HG02885 (cell line): Measurements from ENCODE around the gene SRSF10.
A peak's percentile ranks its signal among the peaks of the same experiment; 100 is the strongest.
"Not testable (repeated sequence)": the region's sequence is repeated elsewhere in the genome, so short reads cannot be mapped to it uniquely, and the experiment has no call there.

Experiments
- ATAC-seq: cut with Tn5 transposase; IDR thresholded peaks from one replicate; pipeline ENCODE4 v1.9.1; 2021; ENCODE audit warnings: mild to moderate bottlenecking; ENCODE audit not compliant: unreplicated experiment, poor library complexity

Gene SRSF10

GRCh38 chr1:23959461-23960290 lies 20.5 kb downstream of the SRSF10 start, which contains the start of gene PNRC2:
Gene PNRC2, plus strand, starts transcription at chr1:23959828. Its CDS starts 1,630 bp downstream, at chr1:23961458.
- peak; percentile 78 for ATAC-seq

DNA sequence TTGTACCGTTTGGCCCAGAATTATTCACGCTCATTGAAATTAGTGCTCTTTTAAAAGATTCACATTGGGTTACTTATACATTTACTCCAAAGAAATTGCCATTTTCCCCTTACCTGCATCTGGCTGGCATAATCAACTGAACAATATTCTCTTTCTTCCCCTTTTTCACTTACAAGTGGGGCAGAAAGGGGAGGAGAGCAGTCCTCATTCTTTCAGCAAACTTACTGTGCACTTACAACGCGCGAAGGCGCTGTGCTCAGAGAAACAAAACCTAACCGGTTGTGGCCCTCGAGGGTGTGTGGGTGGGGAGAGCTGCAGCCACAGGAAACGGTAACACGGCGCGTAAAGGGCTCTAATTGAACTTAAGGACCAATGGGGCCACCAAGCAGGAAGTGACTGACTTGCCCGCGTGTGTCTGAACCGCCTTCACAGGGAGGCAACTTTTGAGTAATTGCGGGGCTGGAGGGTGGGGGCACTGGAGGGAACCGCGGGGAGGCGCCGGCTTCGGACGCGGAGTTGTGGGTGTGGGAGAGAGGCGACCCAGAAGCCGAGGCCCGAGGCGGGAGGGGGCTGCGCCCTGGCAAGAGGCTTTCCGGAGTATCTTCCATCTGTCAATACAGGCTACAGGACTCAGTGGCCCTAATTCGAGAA lies 21.2 kb downstream of the SRSF10 start:
- ATAC-seq: peak; percentile 67

DNA sequence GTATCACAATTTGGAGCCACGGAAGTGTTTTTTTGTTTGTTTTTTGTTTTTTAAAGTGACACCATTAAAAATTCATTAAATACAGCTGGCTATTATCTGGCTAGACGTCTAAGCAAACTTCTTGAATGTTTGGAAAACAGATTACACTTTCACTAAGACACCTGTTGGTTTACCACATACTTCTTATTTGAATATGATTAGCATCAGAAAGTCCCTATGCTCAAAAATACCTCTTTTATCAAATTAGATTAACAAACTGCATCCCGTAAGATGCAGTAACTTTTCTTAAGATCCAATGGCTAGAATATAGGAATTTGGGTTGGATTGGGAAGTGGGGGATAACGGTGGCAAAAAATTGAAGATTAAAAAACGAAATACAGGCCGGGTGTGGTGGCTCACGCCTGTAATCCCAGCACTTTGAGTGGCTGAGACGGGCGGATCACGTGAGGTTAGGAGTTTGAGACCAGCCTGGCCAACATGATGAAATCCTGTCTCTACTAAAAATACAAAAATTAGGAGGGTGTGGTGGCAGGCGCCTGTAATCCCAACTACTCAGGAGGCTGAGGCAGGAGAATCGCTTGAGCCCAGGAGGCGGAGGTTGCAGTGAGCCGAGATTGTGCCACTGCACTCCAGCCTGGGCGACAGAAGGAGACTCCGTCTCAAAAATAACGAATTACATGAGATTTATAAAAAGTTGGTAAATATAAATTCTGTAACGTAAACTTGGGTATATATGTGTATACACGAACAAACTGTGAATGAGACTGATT lies 21.9 kb downstream of the SRSF10 start:
- not testable (repeated sequence) for ATAC-seq

GRCh38 chr1:23957096-23957495 lies 23.0 kb downstream of the SRSF10 start:
- ATAC-seq: no peak

DNA sequence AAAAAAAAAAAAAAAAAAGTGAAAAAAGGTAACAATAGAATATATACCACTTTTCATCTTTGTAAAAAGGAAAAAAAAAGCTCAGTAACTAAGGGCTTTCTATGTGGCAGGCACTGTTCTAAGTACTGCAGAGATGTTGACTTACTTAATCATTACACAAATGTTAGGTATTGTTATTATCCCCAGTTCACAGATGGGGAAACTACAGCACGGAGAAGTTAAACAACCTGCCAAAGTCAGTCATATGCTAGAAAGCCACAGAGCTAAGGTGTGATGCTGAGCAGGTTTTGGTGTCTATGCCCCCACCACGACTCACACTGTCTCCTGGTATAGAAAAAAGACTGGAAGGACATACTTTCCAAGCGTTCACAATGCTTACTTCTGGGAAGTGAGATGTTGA lies 27.1 kb downstream of the SRSF10 start:
- no peak for ATAC-seq

- ATAC-seq: no peak
Measured at GRCh38 chr1:23947366-23947765, 32.8 kb downstream of the SRSF10 start.

DNA sequence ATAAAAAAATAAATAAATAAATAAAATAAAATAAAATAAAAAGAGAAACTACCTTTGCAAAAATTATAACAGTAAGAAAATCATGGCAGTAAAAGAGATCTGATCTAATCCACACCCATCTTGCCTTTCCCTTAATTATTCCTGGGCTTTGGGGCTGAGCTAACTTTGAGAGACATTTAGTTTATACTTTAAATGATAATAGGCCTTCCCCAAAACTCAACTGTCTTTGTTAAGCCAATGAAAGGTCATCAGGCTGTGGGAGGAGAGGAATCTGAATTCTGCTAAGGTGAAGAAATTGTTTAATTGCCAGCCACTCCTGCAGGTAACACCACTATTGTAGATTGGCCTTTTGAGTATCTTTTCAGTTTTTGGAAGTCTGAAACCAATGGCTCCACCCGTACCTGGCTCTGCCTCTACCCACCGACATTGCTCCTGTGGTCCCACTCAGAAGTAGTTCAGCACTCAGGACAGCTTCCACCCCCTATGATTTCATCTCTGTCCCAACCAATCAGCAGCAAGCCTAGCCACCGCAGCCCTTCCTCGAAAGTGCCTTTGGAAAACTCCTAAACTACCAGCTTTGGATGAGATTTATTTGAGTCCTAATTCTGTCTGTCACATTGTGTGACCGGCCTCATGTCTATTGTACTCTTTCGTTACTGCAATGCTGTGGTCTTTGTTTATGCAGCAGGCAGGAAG lies 43.5 kb downstream of the SRSF10 start:
- no peak for ATAC-seq

GRCh38 chr1:23931491-23931880 lies 48.6 kb downstream of the SRSF10 start:
- ATAC-seq: no peak

GRCh38 chr1:23930861-23931490 lies 49.2 kb downstream of the SRSF10 start:
- no peak for ATAC-seq

DNA sequence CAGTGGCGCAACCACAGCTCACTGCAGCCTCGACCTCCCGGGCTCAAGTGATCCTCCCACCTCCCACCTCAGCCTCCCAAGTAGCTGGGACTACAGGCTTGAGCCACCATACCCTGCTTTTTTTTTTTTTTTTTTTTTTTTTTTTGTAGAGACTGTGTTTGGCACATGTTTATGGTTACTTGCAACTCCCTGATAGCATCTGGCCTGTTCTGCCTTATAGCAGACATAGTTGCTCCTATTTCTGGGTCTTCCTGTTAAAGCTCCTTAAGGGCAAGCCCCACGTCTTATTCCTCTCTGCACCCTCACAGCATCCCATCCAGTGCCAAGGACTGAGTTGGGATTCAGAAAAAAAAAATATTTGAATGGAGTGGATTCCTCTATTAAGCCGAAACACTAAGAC lies 49.9 kb downstream of the SRSF10 start:
- no peak for ATAC-seq

DNA sequence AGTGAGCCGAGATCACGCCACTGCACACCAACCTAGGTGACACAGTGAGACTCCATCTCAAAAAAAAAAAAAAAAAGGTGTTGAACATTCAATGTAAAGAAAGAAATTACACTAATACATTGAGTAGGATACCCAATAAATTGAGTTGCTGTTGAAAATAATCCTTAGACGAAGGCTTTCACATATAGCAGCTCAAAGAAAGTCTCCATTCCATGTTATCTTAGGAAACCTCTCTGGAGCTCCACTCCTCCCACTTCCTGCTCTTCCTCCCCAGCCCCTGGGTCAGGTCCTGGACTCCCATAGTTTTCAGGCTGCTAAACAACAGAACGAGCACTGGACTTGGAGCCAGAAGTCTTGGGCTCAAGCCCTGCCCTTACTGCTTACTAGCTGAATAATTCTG lies 51.3 kb downstream of the SRSF10 start:
- no peak for ATAC-seq

GRCh38 chr1:23927097-23927496 lies 53.0 kb downstream of the SRSF10 start:
- ATAC-seq: no peak

DNA sequence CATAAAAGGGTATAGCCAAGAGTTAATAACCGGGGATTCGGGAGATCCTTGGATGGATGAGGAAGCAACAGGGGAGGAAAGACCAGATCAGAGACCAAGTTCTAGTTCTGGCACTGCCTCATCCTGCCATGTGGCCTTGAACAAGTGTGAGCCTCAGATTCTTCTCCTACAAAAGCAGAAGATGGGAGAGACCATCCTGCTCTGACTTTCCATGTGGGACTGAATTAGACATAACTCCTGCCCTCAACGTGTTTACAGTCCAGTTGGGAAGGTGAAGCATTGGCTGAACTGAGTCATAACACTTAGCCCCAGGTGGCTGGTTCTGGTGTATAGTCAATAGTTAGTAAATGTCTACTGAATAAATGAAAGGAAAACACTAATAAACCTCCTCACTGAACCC lies 54.8 kb downstream of the SRSF10 start:
- no peak for ATAC-seq

- no peak for ATAC-seq
Measured at GRCh38 chr1:23924601-23925000, 55.5 kb downstream of the SRSF10 start.

DNA sequence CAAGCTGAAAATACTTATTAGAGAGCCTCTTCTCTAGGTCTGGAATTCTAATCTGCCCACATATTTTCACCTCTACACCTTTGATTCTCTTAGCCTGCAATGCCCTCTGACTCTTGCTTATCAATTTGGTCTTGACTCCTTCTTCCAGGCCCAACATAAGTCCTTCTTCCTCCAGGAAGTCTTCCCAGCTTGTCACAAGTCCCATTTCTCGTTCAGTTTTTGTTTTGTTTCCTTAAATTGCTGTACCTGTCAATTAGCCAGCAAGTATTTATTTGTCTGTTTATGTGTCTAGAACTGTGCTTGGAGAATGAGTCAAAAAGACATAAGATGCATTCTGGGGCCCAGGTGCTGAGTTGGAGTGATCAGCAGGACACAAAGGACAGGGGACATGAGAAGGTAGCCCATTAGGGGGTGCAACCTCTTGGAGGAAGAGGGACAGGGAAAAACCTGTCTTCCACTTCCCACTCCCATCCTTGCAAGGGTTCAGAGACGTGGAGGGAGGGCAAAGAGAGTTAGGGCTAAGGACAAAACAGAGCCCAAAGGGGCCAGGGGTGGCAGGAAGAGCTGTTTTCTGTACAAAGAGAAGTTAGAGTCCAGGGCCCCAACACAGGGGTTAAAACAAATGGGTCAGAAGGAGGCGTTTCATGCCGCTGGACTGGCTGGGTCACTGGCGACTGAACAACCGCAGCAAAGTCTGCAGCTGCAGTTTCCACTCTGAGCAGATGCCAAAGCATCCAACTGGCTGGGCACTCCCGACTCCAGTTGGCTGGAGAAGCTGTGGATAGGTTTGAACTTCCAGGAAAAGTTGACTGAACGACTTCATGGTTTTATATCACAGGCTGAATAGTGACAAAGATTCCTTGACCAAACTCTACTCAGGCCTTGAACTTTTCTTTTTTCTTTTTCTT lies 56.3 kb downstream of the SRSF10 start:
- ATAC-seq: no peak

DNA sequence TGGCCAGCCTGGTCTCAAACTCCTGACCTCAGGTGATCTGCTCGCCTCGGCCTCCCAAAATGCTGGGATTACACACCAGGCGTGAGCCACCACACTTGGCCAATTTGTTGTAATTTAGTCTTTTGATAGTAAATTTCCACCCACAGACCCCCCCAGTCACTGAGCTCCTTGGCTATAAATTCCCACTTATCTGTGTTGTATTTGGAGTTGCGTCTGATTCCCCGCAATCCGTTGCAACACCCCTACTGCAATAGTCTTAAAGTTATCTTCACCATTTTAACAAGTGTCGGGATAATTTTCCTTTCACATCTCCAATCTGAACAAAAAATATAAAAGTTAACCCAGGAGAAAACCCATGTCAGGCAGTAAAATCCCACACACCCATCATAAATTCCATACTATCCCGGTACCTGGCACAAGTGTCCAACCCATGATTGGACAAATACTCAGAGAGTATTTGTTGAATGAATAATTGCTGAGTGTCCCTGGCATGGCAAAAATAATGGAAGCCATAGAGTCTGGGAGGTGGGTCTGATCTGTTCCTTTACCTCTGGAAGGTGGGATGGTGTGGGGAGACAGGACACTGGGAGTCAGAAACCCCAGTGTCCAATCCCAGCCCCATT lies 57.7 kb downstream of the SRSF10 start:
- no peak for ATAC-seq

GRCh38 chr1:23916209-23917131 lies 63.7 kb downstream of the SRSF10 start:
- peak; percentile 75 for ATAC-seq
